Left ventricle myocardium inferior (tissue), 1 donor: ENCODE measurements around the gene SEC61B. TPM values are rescaled to one million over a fixed set of nuclear protein-coding genes. Genes with fewer than 3 reads are reported as not detected.

ENCODE experiments used
- DNase-seq: peaks from one replicate; pipeline ENCODE4 v3.0.0-alpha.2; 2020
- H3K27ac ChIP-seq: fragments of 200-600 bp; replicated peaks from 2 replicates; pipeline ENCODE4 v1.8.0; 2021
- H3K27me3 ChIP-seq: fragments of 200-600 bp; 2 replicates; pipeline ENCODE4 v1.8.0; 2021; ENCODE audit warnings: low read depth
- H3K36me3 ChIP-seq: fragments of 200-600 bp; 2 replicates; pipeline ENCODE4 v1.8.0; 2021
- H3K4me1 ChIP-seq: fragments of 200-600 bp; 2 replicates; pipeline ENCODE4 v1.8.0; 2021
- H3K4me3 ChIP-seq: fragments of 200-600 bp; 2 replicates; pipeline ENCODE4 v1.8.0; 2021; ENCODE audit warnings: mild to moderate bottlenecking, moderate library complexity
- H3K9me3 ChIP-seq: fragments of 200-600 bp; replicated peaks from 2 replicates; pipeline ENCODE4 v1.8.0; 2021
- intact Hi-C: fragments of 100-400 bp; cut with micrococcal nuclease; formaldehyde crosslinking; loops from one replicate; pipeline ENCODE4 v1.11.0; 2022
- total RNA-seq: library from RNA; stranded (reverse); fragmentation: NEBNext Ultra II Directional; extraction: Animal tissue kit (Norgen Biotek cat#: 25700); gene quantifications from one replicate; pipeline ENCODE4 v1.2.1, GENCODE V29; 2021
- TF ChIP-seq, protein P1 (sequence below): fragments of 200-600 bp; IDR thresholded peaks from 2 replicates; pipeline ENCODE4 v1.8.0; 2021; ENCODE audit warnings: antibody characterized with exemption, mild to moderate bottlenecking, borderline replicate concordance
- donor health status: DM: no; HTN: yes; CAD: no; lungs with severe emphysema.

SEC61B gene
- total RNA-seq, 1 donor from 2014 or later, result 39.8 TPM

DNA sequence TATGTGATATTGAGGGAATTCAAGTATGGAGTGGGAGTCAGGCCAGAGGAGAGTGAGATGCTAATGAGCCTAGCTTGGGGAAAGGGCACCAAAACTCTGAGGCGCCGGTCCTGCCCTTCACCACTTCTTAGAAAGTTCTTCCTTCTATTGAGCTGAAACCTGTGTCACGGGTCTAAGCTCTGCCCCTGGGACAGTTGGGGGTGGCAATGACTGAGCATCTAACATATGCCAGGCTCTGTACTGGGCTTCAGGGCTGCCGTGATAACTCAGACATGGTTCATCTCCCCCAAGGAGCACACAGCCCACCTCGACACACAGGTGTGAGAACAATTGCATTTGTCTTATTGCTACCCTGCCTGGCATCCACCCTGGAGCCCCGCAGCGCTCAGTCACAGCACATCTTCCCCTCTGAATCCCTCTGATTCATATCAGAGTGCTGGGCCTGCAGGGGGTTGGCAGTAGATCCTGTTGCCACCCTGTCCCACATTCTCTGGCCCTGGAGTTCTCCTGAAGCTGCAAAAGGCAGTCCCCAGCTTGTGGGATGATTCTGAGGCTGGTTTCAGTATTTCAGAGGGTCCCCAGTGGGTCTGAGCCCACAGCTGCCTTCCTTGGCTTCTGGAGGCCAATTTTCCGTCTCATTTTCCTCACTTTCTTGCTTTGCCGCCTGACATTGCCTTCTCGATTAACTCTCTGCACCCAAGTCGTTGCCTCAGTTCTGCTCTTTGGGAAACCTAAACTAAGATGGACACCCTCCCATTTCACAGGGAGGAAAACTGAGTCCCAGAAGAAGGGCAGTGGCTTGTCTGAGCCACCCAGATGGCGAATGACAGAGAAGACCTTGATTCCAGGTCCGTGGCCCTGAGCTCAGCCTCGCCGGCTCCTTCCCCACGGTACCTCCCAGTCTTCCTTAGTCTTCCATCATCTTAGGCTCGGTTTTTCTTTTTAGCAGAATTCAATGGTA is 42.9 kb upstream of the SEC61B start:
- no peak for DNase-seq
- TF ChIP-seq, protein P1, sequence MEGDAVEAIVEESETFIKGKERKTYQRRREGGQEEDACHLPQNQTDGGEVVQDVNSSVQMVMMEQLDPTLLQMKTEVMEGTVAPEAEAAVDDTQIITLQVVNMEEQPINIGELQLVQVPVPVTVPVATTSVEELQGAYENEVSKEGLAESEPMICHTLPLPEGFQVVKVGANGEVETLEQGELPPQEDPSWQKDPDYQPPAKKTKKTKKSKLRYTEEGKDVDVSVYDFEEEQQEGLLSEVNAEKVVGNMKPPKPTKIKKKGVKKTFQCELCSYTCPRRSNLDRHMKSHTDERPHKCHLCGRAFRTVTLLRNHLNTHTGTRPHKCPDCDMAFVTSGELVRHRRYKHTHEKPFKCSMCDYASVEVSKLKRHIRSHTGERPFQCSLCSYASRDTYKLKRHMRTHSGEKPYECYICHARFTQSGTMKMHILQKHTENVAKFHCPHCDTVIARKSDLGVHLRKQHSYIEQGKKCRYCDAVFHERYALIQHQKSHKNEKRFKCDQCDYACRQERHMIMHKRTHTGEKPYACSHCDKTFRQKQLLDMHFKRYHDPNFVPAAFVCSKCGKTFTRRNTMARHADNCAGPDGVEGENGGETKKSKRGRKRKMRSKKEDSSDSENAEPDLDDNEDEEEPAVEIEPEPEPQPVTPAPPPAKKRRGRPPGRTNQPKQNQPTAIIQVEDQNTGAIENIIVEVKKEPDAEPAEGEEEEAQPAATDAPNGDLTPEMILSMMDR, result no peak
- intact Hi-C loops, result no loop called here

DNA sequence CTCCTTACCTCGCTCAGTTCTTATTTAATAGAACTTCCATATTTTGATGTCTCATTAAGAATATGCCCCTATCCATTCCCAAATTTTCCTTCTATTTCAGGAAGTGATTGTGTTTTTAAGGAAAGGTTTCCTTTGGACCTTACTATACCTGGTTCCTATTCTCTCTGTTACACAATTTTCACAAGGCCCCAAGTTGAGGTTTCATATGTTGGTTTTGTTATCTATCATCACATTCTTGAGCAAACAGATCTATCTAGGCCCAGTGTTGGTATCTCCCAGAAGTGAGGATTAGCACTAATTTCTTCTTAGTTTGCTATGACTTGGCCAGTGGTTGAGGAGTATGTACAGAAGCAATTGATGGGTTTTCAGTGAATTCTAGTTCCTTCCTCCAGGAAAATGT is 41.9 kb upstream of the SEC61B start:
- H3K36me3 ChIP-seq, result no peaks in the 10 kb centered on the region
- no peaks in the 10 kb centered on the region for H3K9me3 ChIP-seq
- no peak for DNase-seq
- peaks cover 8% of the 10 kb centered on the region for H3K4me1 ChIP-seq
- intact Hi-C loops, result no loop called here
- TF ChIP-seq, protein P1, result no peak
- no peak overlapping the region for H3K27ac ChIP-seq
- no peak overlapping the region for H3K4me3 ChIP-seq
- H3K27me3 ChIP-seq, result no peaks in the 10 kb centered on the region

More for the DNA sequence above, 42.9 kb upstream of the SEC61B start:
- Histone ChIP-seq H3K27ac (no peak overlapping the region), H3K4me1 (no peaks in the 10 kb centered on the region), H3K27me3 (no peaks in the 10 kb centered on the region), H3K36me3 (no peaks in the 10 kb centered on the region), H3K4me3 (no peak overlapping the region), H3K9me3 (no peaks in the 10 kb centered on the region)

GRCh38 chr9:99180662-99181061 is 41.4 kb upstream of the SEC61B start:
- Histone ChIP-seq H3K36me3 (no peaks in the 10 kb centered on the region), H3K9me3 (no peaks in the 10 kb centered on the region), H3K27ac (no peak overlapping the region), H3K4me1 (peaks cover 9% of the 10 kb centered on the region), H3K27me3 (no peaks in the 10 kb centered on the region), H3K4me3 (no peak overlapping the region)
- intact Hi-C loops, result no loop called here
- DNase-seq, result no peak
- TF ChIP-seq, protein P1, result no peak

- Histone ChIP-seq H3K27ac (no peak overlapping the region), H3K4me3 (no peak overlapping the region), H3K4me1 (peaks cover 9% of the 10 kb centered on the region), H3K36me3 (no peaks in the 10 kb centered on the region), H3K27me3 (no peaks in the 10 kb centered on the region), H3K9me3 (no peaks in the 10 kb centered on the region)
- intact Hi-C loops, result no loop called here
- DNase-seq, result no peak
- TF ChIP-seq, protein P1, result no peak
These were observed 40.9 kb upstream of the SEC61B start for GRCh38 chr9:99181206-99181605.

DNA sequence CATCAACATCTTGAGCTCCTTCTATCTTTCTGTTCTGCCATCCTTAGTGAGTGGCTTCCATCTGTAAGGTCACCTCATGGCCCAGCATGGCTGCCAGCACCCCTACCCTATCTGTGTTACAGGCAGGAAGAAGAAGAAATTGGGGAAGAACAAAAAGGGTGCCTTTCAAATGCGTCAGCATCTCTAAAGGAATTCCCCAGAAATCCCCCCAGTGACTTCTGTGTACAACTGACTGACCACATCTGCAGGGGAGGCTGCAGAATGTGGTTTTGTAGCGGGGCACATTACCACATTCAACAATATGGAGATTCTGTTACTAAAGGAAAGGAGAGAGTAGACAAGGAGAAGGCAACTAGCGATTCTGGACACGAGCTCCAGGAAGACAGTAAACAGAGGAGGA is 40.5 kb upstream of the SEC61B start:
- Histone ChIP-seq H3K27me3 (no peaks in the 10 kb centered on the region), H3K4me3 (no peak overlapping the region), H3K9me3 (no peaks in the 10 kb centered on the region), H3K36me3 (no peaks in the 10 kb centered on the region), H3K27ac (no peak overlapping the region), H3K4me1 (peaks cover 9% of the 10 kb centered on the region)
- TF ChIP-seq, protein P1, result no peak
- intact Hi-C loops, result no loop called here
- DNase-seq, result no peak
